ENCODE data around the gene UBE2O.

DNA sequence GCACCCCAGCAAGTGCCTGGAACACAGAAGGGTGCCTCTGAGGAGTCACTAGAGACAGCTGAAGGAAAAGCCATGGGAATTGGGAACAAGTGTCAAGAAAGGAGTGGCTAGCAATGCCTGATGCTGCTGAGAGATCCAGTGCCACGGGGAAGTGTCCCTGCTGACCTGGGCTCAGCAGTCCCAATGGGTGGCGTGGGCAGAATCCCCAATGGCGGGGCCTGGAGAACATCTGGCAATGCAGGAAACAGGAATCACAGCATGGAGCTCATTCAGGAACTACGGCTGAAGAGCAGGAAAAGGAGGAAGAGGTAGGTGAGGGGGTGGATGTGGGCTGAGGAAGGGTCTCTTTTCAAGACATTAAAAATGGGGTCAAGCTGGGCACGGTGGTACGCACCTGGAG is 30.1 kb downstream of the UBE2O start:
- TF ChIP-seq POLR2AphosphoS5 (IDR thresholded peaks at IDR 0.05; ENCODE audit: low read depth) (no peak), EZH2phosphoT487 (IDR thresholded peaks at IDR 0.05; ENCODE audit: unreplicated experiment) (no peak), STAT1 (IDR thresholded peaks at IDR 0.05; ENCODE audit: unreplicated experiment) (no peak), ZNF331 (CRISPR knock-in tag; IDR thresholded peaks at IDR 0.05; ENCODE audit: low read depth) (no peak), NANOG (IDR thresholded peaks at IDR 0.05; ENCODE audit: borderline replicate concordance) (no peak), JUNB (IDR thresholded peaks at IDR 0.05; ENCODE audit: unreplicated experiment) (no peak), EZH2 (IDR thresholded peaks at IDR 0.05; ENCODE audit: low read depth, unreplicated experiment) (no peak), CREB1 (CRISPR knock-in tag; IDR thresholded peaks at IDR 0.05; ENCODE audit: low read depth) (no peak), ZNF114 (CRISPR knock-in tag; IDR thresholded peaks at IDR 0.05) (no peak)
- TF ChIP-seq, protein P1, sequence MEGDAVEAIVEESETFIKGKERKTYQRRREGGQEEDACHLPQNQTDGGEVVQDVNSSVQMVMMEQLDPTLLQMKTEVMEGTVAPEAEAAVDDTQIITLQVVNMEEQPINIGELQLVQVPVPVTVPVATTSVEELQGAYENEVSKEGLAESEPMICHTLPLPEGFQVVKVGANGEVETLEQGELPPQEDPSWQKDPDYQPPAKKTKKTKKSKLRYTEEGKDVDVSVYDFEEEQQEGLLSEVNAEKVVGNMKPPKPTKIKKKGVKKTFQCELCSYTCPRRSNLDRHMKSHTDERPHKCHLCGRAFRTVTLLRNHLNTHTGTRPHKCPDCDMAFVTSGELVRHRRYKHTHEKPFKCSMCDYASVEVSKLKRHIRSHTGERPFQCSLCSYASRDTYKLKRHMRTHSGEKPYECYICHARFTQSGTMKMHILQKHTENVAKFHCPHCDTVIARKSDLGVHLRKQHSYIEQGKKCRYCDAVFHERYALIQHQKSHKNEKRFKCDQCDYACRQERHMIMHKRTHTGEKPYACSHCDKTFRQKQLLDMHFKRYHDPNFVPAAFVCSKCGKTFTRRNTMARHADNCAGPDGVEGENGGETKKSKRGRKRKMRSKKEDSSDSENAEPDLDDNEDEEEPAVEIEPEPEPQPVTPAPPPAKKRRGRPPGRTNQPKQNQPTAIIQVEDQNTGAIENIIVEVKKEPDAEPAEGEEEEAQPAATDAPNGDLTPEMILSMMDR (conservative IDR thresholded peaks at IDR 0.05; ENCODE audit: low read depth in 2 of 2): no peak
- TF ChIP-seq, protein P2, sequence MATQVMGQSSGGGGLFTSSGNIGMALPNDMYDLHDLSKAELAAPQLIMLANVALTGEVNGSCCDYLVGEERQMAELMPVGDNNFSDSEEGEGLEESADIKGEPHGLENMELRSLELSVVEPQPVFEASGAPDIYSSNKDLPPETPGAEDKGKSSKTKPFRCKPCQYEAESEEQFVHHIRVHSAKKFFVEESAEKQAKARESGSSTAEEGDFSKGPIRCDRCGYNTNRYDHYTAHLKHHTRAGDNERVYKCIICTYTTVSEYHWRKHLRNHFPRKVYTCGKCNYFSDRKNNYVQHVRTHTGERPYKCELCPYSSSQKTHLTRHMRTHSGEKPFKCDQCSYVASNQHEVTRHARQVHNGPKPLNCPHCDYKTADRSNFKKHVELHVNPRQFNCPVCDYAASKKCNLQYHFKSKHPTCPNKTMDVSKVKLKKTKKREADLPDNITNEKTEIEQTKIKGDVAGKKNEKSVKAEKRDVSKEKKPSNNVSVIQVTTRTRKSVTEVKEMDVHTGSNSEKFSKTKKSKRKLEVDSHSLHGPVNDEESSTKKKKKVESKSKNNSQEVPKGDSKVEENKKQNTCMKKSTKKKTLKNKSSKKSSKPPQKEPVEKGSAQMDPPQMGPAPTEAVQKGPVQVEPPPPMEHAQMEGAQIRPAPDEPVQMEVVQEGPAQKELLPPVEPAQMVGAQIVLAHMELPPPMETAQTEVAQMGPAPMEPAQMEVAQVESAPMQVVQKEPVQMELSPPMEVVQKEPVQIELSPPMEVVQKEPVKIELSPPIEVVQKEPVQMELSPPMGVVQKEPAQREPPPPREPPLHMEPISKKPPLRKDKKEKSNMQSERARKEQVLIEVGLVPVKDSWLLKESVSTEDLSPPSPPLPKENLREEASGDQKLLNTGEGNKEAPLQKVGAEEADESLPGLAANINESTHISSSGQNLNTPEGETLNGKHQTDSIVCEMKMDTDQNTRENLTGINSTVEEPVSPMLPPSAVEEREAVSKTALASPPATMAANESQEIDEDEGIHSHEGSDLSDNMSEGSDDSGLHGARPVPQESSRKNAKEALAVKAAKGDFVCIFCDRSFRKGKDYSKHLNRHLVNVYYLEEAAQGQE (IDR thresholded peaks at IDR 0.05; ENCODE audit: unreplicated experiment): no peak
- TF ChIP-seq, protein P3, sequence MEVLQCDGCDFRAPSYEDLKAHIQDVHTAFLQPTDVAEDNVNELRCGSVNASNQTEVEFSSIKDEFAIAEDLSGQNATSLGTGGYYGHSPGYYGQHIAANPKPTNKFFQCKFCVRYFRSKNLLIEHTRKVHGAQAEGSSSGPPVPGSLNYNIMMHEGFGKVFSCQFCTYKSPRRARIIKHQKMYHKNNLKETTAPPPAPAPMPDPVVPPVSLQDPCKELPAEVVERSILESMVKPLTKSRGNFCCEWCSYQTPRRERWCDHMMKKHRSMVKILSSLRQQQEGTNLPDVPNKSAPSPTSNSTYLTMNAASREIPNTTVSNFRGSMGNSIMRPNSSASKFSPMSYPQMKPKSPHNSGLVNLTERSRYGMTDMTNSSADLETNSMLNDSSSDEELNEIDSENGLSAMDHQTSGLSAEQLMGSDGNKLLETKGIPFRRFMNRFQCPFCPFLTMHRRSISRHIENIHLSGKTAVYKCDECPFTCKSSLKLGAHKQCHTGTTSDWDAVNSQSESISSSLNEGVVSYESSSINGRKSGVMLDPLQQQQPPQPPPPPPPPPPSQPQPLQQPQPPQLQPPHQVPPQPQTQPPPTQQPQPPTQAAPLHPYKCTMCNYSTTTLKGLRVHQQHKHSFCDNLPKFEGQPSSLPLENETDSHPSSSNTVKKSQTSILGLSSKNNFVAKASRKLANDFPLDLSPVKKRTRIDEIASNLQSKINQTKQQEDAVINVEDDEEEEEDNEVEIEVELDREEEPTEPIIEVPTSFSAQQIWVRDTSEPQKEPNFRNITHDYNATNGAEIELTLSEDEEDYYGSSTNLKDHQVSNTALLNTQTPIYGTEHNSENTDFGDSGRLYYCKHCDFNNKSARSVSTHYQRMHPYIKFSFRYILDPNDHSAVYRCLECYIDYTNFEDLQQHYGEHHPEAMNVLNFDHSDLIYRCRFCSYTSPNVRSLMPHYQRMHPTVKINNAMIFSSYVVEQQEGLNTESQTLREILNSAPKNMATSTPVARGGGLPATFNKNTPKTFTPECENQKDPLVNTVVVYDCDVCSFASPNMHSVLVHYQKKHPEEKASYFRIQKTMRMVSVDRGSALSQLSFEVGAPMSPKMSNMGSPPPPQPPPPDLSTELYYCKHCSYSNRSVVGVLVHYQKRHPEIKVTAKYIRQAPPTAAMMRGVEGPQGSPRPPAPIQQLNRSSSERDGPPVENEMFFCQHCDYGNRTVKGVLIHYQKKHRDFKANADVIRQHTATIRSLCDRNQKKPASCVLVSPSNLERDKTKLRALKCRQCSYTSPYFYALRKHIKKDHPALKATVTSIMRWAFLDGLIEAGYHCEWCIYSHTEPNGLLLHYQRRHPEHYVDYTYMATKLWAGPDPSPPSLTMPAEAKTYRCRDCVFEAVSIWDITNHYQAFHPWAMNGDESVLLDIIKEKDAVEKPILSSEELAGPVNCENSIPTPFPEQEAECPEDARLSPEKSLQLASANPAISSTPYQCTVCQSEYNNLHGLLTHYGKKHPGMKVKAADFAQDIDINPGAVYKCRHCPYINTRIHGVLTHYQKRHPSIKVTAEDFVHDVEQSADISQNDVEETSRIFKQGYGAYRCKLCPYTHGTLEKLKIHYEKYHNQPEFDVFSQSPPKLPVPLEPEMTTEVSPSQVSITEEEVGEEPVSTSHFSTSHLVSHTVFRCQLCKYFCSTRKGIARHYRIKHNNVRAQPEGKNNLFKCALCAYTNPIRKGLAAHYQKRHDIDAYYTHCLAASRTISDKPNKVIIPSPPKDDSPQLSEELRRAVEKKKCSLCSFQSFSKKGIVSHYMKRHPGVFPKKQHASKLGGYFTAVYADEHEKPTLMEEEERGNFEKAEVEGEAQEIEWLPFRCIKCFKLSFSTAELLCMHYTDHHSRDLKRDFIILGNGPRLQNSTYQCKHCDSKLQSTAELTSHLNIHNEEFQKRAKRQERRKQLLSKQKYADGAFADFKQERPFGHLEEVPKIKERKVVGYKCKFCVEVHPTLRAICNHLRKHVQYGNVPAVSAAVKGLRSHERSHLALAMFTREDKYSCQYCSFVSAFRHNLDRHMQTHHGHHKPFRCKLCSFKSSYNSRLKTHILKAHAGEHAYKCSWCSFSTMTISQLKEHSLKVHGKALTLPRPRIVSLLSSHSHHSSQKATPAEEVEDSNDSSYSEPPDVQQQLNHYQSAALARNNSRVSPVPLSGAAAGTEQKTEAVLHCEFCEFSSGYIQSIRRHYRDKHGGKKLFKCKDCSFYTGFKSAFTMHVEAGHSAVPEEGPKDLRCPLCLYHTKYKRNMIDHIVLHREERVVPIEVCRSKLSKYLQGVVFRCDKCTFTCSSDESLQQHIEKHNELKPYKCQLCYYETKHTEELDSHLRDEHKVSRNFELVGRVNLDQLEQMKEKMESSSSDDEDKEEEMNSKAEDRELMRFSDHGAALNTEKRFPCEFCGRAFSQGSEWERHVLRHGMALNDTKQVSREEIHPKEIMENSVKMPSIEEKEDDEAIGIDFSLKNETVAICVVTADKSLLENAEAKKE (CRISPR knock-in tag; IDR thresholded peaks at IDR 0.05): no peak
- TF ChIP-seq, protein P4, sequence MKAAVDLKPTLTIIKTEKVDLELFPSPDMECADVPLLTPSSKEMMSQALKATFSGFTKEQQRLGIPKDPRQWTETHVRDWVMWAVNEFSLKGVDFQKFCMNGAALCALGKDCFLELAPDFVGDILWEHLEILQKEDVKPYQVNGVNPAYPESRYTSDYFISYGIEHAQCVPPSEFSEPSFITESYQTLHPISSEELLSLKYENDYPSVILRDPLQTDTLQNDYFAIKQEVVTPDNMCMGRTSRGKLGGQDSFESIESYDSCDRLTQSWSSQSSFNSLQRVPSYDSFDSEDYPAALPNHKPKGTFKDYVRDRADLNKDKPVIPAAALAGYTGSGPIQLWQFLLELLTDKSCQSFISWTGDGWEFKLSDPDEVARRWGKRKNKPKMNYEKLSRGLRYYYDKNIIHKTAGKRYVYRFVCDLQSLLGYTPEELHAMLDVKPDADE (IDR thresholded peaks at IDR 0.05): no peak

Data from GM23338 (cell line).